ENCODE data around the gene MTMR11.
"Not testable (repeated sequence)": the region's sequence is repeated elsewhere in the genome, so short reads cannot be mapped to it uniquely, and the experiment has no call there.

MTMR11 gene, protein sequence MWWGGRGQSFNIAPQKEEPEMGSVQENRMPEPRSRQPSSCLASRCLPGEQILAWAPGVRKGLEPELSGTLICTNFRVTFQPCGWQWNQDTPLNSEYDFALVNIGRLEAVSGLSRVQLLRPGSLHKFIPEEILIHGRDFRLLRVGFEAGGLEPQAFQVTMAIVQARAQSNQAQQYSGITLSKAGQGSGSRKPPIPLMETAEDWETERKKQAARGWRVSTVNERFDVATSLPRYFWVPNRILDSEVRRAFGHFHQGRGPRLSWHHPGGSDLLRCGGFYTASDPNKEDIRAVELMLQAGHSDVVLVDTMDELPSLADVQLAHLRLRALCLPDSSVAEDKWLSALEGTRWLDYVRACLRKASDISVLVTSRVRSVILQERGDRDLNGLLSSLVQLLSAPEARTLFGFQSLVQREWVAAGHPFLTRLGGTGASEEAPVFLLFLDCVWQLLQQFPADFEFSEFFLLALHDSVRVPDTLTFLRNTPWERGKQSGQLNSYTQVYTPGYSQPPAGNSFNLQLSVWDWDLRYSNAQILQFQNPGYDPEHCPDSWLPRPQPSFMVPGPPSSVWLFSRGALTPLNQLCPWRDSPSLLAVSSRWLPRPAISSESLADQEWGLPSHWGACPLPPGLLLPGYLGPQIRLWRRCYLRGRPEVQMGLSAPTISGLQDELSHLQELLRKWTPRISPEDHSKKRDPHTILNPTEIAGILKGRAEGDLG

DNA sequence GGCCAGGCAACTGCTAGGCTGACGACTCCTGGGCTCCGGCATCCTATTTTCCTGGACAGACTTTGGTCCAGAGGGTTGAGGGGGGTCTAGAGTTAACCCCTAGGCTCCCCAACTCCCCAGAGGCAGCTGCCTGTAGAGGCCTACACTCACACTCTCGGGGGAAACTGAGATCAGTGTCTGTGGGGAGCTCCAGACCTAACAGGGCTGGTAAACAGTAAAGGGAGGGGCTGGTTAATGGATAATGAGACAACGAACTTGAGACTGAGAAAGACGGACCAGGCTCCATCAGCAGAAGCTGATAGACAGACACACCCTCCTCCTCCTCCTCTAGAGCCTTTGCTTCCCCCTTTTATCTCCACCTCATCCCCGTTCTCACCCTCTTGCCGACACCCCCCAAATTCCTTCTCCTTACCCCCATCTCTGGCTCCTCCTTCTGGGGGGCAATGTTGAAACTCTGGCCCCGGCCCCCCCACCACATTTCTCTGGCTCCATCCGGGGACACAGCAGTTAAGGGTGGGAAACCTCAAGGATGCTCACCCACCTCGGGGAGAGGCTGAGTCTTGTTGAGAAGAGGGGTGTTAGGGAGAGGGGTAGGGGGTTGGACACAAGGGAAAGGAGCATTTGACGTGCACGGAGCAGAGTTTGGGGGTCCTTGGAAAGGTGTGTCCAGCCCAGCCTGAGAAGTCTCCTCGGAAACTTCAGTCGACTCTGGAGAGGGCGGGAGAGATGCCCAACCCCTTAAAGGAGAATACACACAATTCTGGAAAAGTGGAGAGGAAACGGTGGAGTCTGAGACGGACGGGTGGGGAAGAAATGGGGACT, at the start of gene MTMR11:
Gene MTMR11 (minus strand): TSS at position 710 of the 822 bp plus-strand sequence. CDS start 232 bp downstream, at position 478.
- DNase-seq: no peak

DNA sequence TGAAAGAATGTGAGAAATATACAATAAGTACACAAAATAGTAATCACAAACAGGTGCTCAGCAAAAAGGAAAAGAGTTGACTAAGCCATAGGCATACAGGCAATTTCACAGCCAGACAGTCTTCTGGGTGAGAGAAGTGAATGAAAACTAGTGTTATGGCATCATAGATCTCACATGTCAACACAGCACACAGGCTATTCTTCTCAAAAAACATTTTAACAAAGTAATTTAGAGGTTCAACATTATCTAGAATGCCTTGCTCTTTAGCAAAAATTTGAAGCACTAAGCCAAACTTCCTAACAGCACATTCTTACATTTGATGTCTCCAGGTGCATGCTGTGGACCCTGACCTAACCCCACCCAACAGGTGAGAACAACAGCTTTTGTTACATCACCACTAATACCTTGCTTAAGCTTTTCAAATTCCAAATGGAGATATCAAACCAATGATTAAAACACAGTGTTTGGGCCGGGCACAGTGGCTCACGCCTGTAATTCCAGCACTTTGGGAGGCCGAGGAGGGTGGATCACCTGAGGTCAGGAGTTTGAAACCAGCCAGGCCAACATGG, 43.4 kb upstream of the MTMR11 start:
- DNase-seq: no peak

DNA sequence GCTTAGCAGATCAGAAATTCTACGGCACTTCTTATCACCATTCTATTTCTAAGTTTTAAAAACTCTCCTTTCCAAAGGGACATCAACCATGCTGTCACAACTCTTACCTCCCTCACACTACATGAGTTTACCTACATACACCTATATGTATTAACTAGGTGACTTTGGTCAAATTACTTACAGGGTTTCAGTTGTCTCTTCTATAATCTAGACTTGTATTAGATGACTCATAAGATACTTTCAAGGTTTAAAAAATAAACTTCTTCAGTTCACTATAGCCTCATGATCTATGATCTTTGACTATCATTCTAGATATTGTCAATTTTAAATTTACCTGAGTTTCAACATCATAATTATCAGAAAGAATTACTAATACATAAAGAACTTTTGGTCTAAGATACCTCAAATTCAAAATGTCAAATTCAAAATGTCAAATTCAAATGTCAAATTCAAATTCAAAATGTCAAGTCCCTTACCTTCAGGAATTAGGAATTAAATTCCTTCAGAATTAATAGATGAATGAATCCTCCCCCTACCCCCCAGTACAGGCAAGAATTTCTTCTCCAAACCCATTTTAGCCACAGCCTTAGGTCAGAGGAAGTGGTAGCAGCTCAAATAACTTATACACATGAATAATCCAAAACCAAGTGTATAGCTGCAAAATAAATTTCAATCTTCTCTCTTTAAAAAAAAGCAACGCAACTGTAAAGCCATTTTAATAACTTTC, 42.7 kb upstream of the MTMR11 start:
- no peak for DNase-seq

DNA sequence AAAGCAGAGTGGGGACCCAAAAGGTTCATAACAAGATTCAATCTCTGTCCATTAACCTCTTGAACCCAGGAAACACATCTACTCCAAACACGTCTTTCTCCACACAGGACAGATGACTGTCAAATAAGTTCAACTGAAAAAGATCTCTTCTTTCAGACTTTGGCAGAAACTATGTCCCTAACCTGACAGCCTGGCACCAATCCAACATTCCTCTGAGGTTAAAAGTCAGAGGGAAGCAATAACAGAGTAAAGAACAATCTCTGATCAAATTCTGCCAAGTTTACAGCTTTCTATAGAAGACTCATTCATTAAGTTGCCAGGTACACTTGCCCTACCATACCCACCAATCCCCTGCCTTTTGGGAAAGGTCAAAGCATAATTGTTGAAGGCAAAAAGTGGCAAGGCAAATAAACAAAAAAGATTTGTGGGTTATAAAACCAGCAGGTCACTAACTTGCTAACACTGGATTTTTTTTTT, 41.9 kb upstream of the MTMR11 start:
- DNase-seq: no peak

DNA sequence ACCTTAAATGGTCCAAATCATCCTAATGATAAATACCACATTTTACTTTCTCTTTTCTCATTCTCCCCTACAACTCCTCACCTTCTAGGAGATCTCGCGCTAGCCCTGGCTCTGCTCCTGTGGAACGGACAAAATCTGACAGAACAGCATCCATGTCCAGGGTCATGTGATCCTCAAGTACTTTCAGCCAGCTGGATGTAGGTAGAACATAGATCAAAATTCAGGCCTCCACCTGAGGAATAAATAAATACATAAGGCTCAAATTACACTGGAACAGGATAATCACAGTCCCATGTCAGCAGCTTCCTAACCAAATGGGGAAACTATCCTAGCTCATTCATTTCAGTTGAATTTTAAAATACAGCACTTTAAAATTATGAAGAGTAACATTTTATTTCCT, 40.7 kb upstream of the MTMR11 start:
- no peak for DNase-seq

DNA sequence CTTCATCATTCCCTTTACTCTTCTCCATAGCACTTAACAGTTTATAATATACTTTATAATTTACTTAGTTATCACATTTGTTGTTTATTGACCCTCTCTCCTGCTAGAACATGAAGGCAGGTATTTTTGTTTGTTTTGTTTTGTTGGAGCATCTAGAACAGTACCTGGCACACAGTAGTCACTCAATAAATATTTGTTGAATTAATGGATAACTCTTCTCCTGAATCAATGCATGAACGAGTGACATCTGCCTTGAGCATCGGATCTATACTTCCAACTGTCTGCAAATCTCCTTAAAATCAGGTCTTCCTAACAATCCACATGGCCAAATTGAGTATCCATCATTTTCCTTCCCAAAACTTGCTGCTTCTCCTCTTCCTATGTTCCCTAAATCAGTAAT, 35.9 kb upstream of the MTMR11 start:
- DNase-seq: no peak

DNA sequence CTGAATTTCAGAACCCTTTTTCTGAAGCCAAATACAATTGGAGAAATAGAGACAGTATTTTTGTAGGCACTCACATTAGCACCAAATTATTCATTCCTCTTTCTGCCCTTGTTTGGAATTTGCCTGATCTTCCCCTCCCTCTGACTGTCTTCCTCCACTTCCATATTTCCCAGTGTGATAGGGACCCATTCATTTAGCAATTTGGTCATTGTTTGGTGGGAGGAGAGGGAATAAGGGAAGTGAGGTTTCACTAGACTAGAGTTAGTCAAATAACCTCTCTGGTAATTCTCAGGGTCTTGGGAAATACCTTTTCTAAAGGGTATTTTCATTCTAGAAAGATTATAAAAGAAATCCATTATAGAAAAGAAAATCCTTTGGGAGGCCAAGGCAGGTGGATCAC, 31.0 kb upstream of the MTMR11 start:
- DNase-seq: peak; percentile 66 to 87

DNA sequence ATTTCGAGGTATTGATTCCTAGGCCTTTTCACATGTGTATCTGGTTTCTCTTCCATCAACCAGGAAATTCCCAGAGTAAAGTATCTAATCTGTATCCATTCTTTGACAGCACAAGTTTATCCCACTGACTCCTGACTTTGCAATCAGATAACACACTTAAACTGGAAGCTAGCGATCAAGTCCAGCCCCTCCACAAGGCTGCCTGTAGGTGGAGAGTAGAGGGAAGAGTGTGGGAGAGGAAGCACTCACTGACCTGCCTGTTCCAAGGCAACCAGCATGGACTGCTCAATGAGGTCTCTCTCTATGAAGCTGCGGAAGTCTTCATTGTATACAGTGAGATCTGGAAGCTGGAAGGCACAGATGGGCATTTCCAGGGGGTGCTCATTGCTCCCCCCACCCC, 30.4 kb upstream of the MTMR11 start:
- DNase-seq: peak in 1 of 2 donors; percentile 39

DNA sequence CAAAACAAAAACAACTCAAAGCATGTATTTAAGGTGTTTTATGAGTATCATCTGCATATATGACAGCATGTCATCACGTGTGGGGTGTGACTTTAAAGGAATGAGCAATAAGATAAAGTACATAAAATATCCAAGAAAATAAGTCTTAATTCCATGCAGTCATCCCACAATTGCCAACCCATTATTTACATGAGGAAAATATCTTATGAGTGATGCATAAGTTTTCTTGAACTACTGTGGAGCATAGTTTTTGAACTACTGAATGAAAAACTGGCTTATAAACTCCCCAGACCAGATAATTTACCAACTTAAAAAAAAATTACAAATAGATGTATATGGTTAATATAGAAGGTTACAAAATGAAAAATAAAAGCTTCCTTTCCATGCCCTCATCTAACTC, 29.7 kb upstream of the MTMR11 start:
- DNase-seq: no peak

DNA sequence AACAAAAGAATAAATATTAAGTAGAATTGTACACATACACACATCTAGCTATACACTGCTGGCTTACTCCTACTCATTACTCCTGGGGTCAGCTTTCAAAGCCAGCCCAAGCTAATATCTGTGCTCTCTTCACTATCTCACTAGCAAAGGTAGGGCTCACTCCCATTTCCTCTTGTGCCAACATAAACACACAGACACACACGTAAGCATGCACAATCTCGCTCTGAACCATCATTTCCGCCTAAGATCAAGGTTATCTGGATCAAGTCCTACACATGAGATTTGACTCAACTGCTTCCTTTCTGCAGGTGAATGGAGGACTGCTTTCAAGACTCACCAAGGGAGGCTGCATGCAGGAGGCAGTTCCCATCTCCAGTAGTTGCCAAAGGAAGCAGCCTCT, 28.8 kb upstream of the MTMR11 start:
- DNase-seq: no peak

DNA sequence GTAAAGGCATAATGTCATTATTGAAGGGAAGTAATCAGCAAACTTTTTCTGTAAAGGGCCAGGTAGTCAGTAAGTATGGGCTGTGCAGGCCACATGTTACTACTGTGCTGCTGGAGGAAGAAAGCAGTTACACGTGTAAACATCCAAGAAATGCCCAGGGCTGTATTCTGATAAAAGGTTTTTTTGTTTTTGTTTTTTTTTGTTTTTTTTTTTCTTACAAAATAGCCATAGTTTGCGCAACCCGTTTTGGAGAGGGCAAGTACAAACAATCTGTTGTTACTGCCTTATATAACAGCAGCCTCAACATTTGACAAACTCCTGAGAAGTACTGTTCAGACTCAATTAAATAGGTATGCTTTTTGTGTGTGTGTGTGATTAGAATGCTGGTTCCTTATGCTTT, 26.7 kb upstream of the MTMR11 start:
- no peak for DNase-seq

DNA sequence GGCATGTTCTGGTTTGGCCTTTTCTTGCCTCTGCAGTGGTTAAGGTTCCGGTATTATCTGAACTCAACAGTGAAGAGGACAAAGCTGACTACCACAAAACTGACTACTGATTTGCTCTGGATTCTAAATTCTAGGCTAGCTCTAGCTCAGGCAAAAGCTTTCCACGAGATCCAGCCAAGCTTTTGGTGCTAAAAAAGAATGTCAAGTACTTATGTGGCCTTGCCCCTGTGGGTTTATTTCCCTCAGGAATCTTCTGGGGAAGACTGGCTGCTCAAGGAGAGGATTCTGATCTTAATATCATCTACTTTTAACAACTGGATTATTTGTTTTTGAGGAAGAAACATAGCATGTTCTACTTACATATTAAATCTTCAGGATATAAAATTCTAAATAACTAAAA, 26.1 kb upstream of the MTMR11 start:
- no peak for DNase-seq

DNA sequence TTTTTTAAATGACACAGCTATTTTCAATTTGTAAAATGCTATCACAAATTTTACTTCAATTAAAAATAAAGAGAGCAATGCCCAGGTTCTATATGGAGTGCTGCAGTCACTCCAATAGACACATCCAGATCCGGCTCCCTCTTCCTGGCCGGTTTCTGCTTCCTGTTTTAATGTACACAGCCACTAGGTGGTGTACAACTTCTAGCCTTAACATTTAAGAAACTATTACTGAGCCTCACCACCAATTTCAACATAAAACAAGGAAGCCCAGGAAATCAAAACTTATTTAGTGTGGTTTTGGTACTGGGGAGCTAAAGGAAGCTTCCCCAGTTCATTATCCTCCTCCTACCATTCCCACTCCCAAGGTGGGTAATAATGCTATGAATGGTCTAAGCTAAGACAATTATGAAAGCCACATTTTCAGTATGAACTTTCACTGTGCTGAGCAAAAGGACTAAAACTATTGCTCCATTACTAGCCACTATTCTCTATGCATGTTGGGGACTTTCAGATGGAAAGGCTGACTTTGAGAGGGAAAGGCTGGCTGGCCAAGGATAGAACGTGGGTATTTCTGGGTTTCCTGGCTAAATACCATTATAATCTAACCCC, 25.5 kb upstream of the MTMR11 start:
- peak; percentile 78 to 91 for DNase-seq

DNA sequence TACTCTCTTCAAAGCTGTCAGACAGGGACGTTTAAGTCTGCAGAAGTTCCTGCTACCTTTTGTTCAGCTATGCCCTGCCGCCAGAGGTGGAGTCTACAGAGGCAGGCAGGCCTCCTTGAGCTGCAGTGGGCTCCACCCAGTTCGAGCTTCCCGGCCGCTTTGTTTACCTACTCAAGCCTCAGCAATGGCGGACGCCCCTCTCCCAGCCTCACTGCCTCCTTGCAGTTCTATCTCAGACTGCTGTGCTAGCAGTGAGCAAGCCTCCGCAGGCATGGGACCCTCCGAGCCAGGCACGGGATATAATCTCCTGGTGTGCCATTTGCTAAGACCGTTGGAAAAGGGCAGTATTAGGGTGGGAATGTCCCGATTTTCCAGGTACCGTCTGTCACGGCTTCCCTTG, 20.9 kb upstream of the MTMR11 start:
- not testable (repeated sequence) for DNase-seq

DNA sequence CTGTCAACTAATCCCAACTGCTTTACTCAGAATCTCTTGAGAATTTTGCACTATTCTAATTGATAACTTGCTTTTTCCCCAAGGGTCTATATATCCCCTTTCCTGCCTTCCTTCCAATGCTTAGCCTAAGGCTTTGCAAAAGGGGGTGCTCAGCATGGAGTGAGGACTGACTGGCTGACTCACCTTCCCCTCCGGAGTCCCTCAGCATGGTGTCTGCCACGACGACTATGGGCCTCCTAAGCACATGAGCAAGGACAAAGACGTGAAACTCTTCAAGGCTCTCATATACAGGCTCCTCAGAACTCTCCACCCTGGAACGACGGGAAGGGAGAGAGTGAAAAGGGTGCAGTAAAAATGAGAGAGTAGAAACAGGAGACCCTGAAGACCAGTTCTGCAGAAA, 13.2 kb upstream of the MTMR11 start:
- DNase-seq: no peak

DNA sequence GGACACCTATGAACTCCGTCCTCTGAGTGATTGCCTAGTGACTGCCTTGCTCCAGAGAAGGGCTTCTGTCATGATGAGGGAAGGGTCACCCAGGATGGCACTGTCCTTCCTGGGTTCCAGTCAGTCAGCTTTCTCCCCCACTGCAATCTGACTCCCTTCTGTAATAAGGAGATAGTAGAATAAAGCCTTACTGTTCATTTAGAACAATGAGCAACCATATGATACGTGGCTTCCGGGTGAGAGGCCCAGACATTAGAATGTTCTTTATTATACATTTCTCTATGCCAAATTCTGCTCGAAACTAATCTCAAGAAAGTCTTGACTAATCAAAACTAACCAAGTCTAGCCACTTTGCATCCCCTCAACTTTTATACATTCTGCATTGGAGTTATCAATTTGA, 8.5 kb upstream of the MTMR11 start:
- DNase-seq: no peak

DNA sequence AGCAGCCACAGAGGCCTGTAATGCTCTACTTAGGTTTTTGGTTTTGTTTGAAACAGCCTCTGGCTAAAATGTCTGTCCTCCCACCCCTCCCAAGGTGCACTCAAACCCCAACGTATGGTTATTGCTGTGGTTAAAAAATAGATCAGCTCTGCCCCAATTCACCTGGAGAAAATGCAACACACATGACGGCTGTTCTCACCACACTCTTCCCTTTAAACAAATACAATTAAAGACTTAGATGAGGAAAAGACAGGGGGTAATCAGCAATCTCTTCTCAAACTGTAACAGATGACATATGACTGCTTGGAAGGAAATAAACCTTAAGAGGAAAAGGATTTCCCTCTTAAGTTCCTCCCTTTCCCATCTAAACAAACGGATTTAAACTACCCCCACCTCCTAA, 6.2 kb upstream of the MTMR11 start:
- no peak for DNase-seq

DNA sequence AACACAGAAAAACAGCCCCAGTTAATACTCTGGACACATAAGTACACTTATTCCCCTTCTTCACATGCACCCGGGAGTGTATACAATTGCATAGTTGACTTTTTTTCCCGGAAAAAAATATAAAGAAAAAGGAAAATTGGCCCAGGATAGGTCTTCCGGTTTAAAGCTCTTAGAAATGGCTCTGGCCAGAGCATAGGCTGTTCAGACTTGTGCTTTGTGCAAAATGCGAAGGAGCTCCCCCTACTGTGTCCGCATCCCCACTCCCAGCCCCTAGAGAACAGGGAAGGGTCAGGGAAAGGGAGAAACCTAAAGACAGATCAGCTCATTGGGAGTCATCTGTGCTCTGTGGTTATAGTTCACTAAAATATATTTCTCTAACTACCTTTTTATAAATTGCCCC, 5.5 kb upstream of the MTMR11 start:
- DNase-seq: no peak

DNA sequence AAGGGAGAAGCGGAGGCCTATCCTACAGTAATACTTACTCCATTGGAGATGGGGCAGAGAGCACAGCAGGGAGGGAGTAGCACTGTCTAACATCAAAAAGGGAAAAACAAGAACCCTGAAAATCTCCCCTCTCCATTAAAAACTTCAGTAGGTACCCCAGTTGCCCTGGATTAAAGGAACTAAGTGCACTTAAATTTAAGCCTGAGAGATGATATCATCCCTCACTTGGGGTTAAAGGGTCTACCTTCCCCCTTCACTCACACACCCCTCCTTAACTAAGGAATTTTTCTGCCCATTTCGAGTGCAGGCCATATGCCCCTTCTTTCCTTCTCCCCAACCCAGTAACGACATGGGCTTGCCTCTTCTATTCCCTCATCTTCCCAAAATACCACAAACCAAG, 3.7 kb upstream of the MTMR11 start:
- no peak for DNase-seq

DNA sequence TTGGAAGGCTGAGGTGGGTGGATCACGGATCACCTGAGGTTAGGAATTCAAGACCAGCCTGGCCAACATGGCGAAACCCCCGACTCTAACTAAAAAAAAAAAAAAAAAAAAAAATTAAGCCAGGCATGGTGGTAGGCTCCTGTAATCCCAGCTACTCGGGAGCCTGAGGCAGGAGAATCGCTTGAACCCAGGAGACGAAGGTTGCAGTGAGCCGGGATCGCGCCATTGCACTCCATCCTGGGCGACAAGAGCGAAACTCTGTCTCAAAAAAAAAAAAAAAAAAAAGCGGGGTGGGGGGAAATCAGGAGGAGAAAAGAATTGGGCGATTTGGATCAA, 2.0 kb upstream of the MTMR11 start:
- DNase-seq: not testable (repeated sequence)

DNA sequence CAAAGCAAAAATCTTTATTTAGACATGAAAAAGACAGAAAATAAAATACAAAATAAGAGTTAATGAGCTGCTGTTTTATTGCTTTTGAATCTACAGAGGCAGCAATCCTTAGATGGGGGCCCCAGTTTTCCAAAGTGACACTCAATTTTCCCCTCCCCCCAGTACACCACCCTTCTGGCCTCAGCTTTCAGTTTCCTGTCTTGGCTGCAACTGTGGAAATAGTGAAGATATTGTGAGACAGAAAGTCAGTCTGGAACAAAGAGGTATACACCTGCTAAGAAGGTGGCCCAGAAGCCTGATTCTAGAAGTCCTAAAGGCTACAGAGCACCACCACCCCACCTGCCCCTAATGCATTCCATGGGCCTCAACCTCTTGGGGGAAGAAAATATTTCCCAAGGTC, 1.1 kb upstream of the MTMR11 start:
- no peak for DNase-seq
